ENCODE results near the gene IL17RE.

The IL17RE gene

DNA sequence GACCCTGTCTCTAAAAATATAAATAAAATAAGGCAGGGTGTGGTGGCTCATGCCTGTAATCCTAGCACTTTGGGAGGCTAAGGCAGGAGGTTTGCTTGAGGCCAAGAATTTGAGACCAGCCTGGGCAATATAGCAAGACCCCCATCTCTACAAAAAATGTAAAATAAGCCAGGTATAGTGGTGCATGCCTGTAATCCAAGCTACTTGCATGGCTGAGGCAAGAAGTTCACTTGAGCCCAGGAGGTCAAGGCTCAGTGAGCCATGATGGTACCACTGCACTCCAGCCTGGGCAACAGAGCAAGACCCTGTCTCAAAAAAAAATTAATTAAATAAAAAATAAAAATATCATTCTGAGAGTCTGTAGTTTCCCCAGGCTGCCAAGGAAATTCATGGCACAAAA is 16.3 kb upstream of the IL17RE start:
- no peak for TF ChIP-seq FOXP2 (optimal IDR thresholded peaks at IDR 0.05; ENCODE audit: borderline replicate concordance, extremely low read depth, extremely low read length, insufficient read depth)
- TF ChIP-seq POLR2AphosphoS5 (IDR thresholded peaks at IDR 0.05; ENCODE audit: low read depth, low read length), result no peak
- TF ChIP-seq SIN3A (IDR thresholded peaks at IDR 0.05; ENCODE audit: borderline replicate concordance, insufficient read depth, low read length), result no peak
- TF ChIP-seq, protein P1, sequence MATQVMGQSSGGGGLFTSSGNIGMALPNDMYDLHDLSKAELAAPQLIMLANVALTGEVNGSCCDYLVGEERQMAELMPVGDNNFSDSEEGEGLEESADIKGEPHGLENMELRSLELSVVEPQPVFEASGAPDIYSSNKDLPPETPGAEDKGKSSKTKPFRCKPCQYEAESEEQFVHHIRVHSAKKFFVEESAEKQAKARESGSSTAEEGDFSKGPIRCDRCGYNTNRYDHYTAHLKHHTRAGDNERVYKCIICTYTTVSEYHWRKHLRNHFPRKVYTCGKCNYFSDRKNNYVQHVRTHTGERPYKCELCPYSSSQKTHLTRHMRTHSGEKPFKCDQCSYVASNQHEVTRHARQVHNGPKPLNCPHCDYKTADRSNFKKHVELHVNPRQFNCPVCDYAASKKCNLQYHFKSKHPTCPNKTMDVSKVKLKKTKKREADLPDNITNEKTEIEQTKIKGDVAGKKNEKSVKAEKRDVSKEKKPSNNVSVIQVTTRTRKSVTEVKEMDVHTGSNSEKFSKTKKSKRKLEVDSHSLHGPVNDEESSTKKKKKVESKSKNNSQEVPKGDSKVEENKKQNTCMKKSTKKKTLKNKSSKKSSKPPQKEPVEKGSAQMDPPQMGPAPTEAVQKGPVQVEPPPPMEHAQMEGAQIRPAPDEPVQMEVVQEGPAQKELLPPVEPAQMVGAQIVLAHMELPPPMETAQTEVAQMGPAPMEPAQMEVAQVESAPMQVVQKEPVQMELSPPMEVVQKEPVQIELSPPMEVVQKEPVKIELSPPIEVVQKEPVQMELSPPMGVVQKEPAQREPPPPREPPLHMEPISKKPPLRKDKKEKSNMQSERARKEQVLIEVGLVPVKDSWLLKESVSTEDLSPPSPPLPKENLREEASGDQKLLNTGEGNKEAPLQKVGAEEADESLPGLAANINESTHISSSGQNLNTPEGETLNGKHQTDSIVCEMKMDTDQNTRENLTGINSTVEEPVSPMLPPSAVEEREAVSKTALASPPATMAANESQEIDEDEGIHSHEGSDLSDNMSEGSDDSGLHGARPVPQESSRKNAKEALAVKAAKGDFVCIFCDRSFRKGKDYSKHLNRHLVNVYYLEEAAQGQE (IDR thresholded peaks at IDR 0.05; ENCODE audit: insufficient read depth in 1 of 2, low read depth in 2 of 2, low read length in 2 of 2), result no peak
- TF ChIP-seq TAF1 (IDR thresholded peaks at IDR 0.05; ENCODE audit: borderline replicate concordance, insufficient read depth, low read length), result no peak

DNA sequence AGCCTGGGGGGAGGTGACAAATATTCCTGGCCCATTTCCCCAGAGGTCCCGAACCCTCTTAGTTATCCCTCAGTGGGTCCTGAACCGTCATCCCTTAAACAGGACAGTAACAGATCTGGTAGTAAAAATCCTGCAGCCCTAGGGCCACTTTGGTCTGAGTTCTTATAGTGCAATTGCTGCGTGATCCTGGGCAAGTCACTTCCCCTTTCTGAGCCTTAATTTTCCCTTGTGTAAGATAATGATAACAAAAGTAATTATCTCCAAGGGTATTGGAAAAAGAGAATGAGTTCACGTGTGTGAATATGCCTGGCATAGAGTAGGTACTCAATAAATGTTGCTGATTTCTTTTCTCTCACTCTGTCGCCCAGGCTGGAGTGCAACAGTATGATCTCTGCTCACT is 15.2 kb upstream of the IL17RE start:
- TF ChIP-seq POLR2AphosphoS5 (IDR thresholded peaks at IDR 0.05; ENCODE audit: low read depth, low read length), result no peak
- TF ChIP-seq FOXP2 (optimal IDR thresholded peaks at IDR 0.05; ENCODE audit: borderline replicate concordance, extremely low read depth, extremely low read length, insufficient read depth), result no peak
- TF ChIP-seq, protein P1 (IDR thresholded peaks at IDR 0.05; ENCODE audit: insufficient read depth in 1 of 2, low read depth in 2 of 2, low read length in 2 of 2), result no peak
- TF ChIP-seq SIN3A (IDR thresholded peaks at IDR 0.05; ENCODE audit: borderline replicate concordance, insufficient read depth, low read length), result no peak
- no peak for TF ChIP-seq TAF1 (IDR thresholded peaks at IDR 0.05; ENCODE audit: borderline replicate concordance, insufficient read depth, low read length)

DNA sequence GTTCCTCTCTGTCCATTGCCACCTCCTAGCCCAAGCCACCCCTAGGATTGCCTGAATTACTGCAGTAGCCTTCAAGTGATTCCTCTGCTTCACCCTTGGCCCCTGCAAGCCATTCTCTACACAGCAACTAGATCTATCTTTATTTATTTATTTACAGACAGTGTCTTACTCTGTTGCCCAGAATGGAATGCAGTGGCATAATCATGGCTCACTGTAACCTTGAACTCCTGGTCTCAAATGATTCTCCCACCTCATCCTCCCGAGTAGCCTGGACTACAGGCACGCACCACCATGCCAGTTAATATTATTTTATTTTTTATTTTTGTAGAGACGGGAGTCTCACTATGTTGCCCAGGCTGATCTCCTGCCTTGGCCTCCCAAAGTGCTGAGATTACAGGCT is 14.1 kb upstream of the IL17RE start:
- TF ChIP-seq FOXP2 (optimal IDR thresholded peaks at IDR 0.05; ENCODE audit: borderline replicate concordance, extremely low read depth, extremely low read length, insufficient read depth) (no peak), TAF1 (IDR thresholded peaks at IDR 0.05; ENCODE audit: borderline replicate concordance, insufficient read depth, low read length) (no peak), SIN3A (IDR thresholded peaks at IDR 0.05; ENCODE audit: borderline replicate concordance, insufficient read depth, low read length) (no peak), POLR2AphosphoS5 (IDR thresholded peaks at IDR 0.05; ENCODE audit: low read depth, low read length) (no peak)
- TF ChIP-seq, protein P1 (IDR thresholded peaks at IDR 0.05; ENCODE audit: insufficient read depth in 1 of 2, low read depth in 2 of 2, low read length in 2 of 2), result no peak

DNA sequence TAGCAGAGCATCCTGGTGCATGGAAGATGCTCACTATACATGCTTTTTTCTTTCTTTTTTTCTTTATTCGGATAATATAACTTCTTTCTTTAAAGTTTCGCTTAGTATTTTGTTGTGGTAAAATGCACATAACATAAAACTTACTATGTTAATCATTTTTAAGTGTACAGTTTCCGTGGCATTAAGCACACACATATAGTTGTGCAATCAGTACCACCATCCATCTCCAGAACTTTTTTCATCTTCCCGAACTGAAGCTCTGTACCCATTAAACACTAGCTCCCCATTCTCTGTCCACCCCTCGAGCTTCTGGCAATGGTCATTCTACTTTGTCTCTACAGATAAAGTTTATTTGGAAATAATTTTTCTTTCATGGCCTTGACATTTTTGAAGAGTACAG is 13.2 kb upstream of the IL17RE start:
- TF ChIP-seq FOXP2 (optimal IDR thresholded peaks at IDR 0.05; ENCODE audit: borderline replicate concordance, extremely low read depth, extremely low read length, insufficient read depth), result no peak
- TF ChIP-seq POLR2AphosphoS5 (IDR thresholded peaks at IDR 0.05; ENCODE audit: low read depth, low read length), result no peak
- TF ChIP-seq SIN3A (IDR thresholded peaks at IDR 0.05; ENCODE audit: borderline replicate concordance, insufficient read depth, low read length), result no peak
- TF ChIP-seq TAF1 (IDR thresholded peaks at IDR 0.05; ENCODE audit: borderline replicate concordance, insufficient read depth, low read length), result no peak
- TF ChIP-seq, protein P1 (IDR thresholded peaks at IDR 0.05; ENCODE audit: insufficient read depth in 1 of 2, low read depth in 2 of 2, low read length in 2 of 2), result no peak

Data from PFSK-1 (cell line).